Osteocyte (in vitro differentiated cells): ENCODE measurements around the gene CCDC148. TPM values are rescaled to one million over a fixed set of nuclear protein-coding genes. Genes with fewer than 3 reads are reported as not detected.

Source experiments
- DNase-seq: peaks from one replicate; pipeline ENCODE4 v3.0.0; 2021; ENCODE audit warnings: mixed read lengths; ENCODE audit not compliant: unreplicated experiment; ENCODE audit errors: extremely low spot score
- H3K27ac Mint-ChIP-seq: one replicate; pipeline ENCODE4 v1.8.0; 2021; ENCODE audit warnings: mild to moderate bottlenecking, mixed read lengths; ENCODE audit not compliant: unreplicated experiment
- H3K27me3 Mint-ChIP-seq: one replicate; pipeline ENCODE4 v1.8.0; 2021; ENCODE audit warnings: mixed read lengths; ENCODE audit not compliant: unreplicated experiment
- H3K36me3 Mint-ChIP-seq: one replicate; pipeline ENCODE4 v1.8.0; 2021; ENCODE audit warnings: mixed read lengths; ENCODE audit not compliant: unreplicated experiment
- H3K4me1 Mint-ChIP-seq: one replicate; pipeline ENCODE4 v1.8.0; 2021; ENCODE audit warnings: mixed read lengths; ENCODE audit not compliant: unreplicated experiment
- H3K4me3 Mint-ChIP-seq: one replicate; pipeline ENCODE4 v1.8.0; 2021; ENCODE audit warnings: mild to moderate bottlenecking, moderate library complexity, mixed read lengths; ENCODE audit not compliant: unreplicated experiment
- H3K9me3 Mint-ChIP-seq: one replicate; pipeline ENCODE4 v1.8.0; 2021; ENCODE audit warnings: mixed read lengths; ENCODE audit not compliant: unreplicated experiment
- CTCF ChIP-seq: fragments of 200-600 bp; sonication (generic); IDR thresholded peaks from 2 replicates; pipeline ENCODE4 v1.5.0; 2021; ENCODE audit warnings: antibody characterized with exemption, mild to moderate bottlenecking, moderate library complexity
- total RNA-seq: library from RNA; stranded (reverse); gene quantifications from 2 replicates; pipeline ENCODE4 v1.2.1, GENCODE V29; 2021

The CCDC148 gene
- total RNA-seq, 1 donor from 2014 or later, result 2.8 TPM

- Mint-ChIP-seq H3K9me3 (no peaks in the 10 kb centered on the region), H3K4me1 (peaks cover 14% of the 10 kb centered on the region), H3K27me3 (no peaks in the 10 kb centered on the region), H3K27ac (no peak overlapping the region), H3K4me3 (no peak overlapping the region), H3K36me3 (no peaks in the 10 kb centered on the region)
- no peak for DNase-seq
- TF ChIP-seq CTCF, result no peak
Measured at GRCh38 chr2:158391361-158391760, 65.2 kb downstream of the CCDC148 start.

- TF ChIP-seq CTCF, result no peak
- no peak overlapping the region for H3K27ac Mint-ChIP-seq
- H3K9me3 Mint-ChIP-seq, result no peaks in the 10 kb centered on the region
- no peaks in the 10 kb centered on the region for H3K27me3 Mint-ChIP-seq
- no peaks in the 10 kb centered on the region for H3K36me3 Mint-ChIP-seq
- H3K4me3 Mint-ChIP-seq, result no peak overlapping the region
- H3K4me1 Mint-ChIP-seq, result no peaks in the 10 kb centered on the region
- no peak for DNase-seq
Measured at GRCh38 chr2:158388159-158388558, 68.4 kb downstream of the CCDC148 start.

GRCh38 chr2:158385646-158386045 is 70.9 kb downstream of the CCDC148 start:
- Mint-ChIP-seq H3K27me3 (no peaks in the 10 kb centered on the region), H3K9me3 (peaks cover 5% of the 10 kb centered on the region), H3K4me3 (no peak overlapping the region), H3K27ac (no peak overlapping the region), H3K36me3 (no peaks in the 10 kb centered on the region), H3K4me1 (peaks cover 3% of the 10 kb centered on the region)
- DNase-seq, result no peak
- TF ChIP-seq CTCF, result no peak

- Mint-ChIP-seq H3K36me3 (no peaks in the 10 kb centered on the region), H3K9me3 (peaks cover 5% of the 10 kb centered on the region), H3K27ac (no peak overlapping the region), H3K27me3 (no peaks in the 10 kb centered on the region), H3K4me3 (no peak overlapping the region), H3K4me1 (peaks cover 3% of the 10 kb centered on the region)
- TF ChIP-seq CTCF, result no peak
- no peak for DNase-seq
Measured at GRCh38 chr2:158381978-158382377, 74.6 kb downstream of the CCDC148 start.

- peaks cover 3% of the 10 kb centered on the region for H3K4me1 Mint-ChIP-seq
- H3K4me3 Mint-ChIP-seq, result no peak overlapping the region
- H3K9me3 Mint-ChIP-seq, result peaks cover 5% of the 10 kb centered on the region
- no peak for DNase-seq
- no peak for TF ChIP-seq CTCF
- no peaks in the 10 kb centered on the region for H3K27me3 Mint-ChIP-seq
- no peaks in the 10 kb centered on the region for H3K36me3 Mint-ChIP-seq
- H3K27ac Mint-ChIP-seq, result no peak overlapping the region
Measured at GRCh38 chr2:158381205-158381604, 75.3 kb downstream of the CCDC148 start.
